ENCODE data around the gene CLEC4D. TPM values are rescaled to one million over a fixed set of nuclear protein-coding genes. Genes with fewer than 3 reads are reported as not detected.

The CLEC4D gene
- total RNA-seq (2022; extraction: Qiagen RNA extraction), result not detected in 5 replicates

GRCh38 chr12:8513256-8513655, at the start of gene CLEC4D:
CLEC4D (plus strand) TSS chr12:8513503; CDS start chr12:8513733, 230 bp downstream.

GRCh38 chr12:8540831-8541230, 27.5 kb downstream of the CLEC4D start, which contains the start of gene CLEC4E:
CLEC4E (minus strand) TSS chr12:8540905; CDS start chr12:8540797, 108 bp downstream.

Other genes with a start within 250 kb of the CLEC4D start
- not detected in 5 replicates for gene CLEC6A, start 57.5 kb upstream of the CLEC4D start, total RNA-seq (2022; extraction: Qiagen RNA extraction)
- 0.27 to 0.47 TPM (median 0.36 TPM) in 4 of 5 replicates, not detected in the other for gene CLEC4E, start 27.4 kb downstream of the CLEC4D start, total RNA-seq (2022; extraction: Qiagen RNA extraction)
- gene AICDA, start 99.4 kb downstream of the CLEC4D start, total RNA-seq (2022; extraction: Qiagen RNA extraction), result 0.05 to 0.13 TPM (median 0.11 TPM) in 4 of 5 replicates, not detected in the other
- 0.09 to 0.25 TPM (median 0.14 TPM) in 3 of 5 replicates, not detected in the others for gene MFAP5, start 149.3 kb downstream of the CLEC4D start, total RNA-seq (2022; extraction: Qiagen RNA extraction)
- gene RIMKLB, start 184.5 kb downstream of the CLEC4D start, total RNA-seq (2022; extraction: Qiagen RNA extraction), result 15.1 to 17.9 TPM (median 17.3 TPM) in 5 replicates

Measured in A549 treated with CORT108297 at 1 μM for 4 hours (cell line).